HG02852 (cell line): ENCODE measurements around the gene PLCD1.
A peak's percentile ranks its signal among the peaks of the same experiment; 100 is the strongest.

Experiments used
- ATAC-seq: cut with Tn5 transposase; IDR thresholded peaks from one replicate; pipeline ENCODE4 v1.9.1; 2021; ENCODE audit warnings: mild to moderate bottlenecking, moderate library complexity; ENCODE audit not compliant: unreplicated experiment

Gene PLCD1

GRCh38 chr3:37968199-37968598, 61.2 kb downstream of the PLCD1 start:
- ATAC-seq, result no peak

DNA sequence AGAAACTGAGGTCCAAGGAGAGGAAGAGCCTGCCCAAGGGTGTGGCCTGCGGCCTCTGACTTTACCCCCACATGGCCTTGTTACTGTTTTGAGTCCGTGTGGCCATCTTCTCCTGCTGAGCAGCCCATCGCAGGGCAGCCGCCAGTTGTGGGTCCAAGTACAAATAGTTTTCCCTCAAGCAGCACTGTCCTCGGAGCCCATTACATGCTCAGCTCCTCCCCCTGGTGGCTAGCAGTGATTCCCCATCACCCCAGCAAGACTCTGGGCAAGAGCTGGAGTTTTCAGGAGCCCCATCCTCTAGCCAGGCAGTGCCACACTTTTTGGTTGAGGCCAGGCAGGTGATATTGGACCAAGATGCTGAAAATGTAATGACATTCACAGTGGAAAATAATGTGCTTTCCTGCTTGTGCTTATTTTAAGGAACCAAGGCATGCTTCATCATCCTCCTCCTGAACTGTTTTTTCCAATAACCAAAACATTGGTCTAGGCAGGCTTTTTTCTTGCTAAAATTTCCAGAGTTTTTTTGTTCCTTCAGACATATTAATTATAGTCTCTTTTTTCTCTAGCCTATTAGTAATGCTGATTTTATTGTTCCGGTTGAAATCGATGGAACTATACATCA, 62.1 kb downstream of the PLCD1 start:
- ATAC-seq, result peak; percentile 60

GRCh38 chr3:37964716-37965115, 64.7 kb downstream of the PLCD1 start:
- no peak for ATAC-seq

- ATAC-seq, result no peak
These were observed 65.3 kb downstream of the PLCD1 start for GRCh38 chr3:37964146-37964545.

DNA sequence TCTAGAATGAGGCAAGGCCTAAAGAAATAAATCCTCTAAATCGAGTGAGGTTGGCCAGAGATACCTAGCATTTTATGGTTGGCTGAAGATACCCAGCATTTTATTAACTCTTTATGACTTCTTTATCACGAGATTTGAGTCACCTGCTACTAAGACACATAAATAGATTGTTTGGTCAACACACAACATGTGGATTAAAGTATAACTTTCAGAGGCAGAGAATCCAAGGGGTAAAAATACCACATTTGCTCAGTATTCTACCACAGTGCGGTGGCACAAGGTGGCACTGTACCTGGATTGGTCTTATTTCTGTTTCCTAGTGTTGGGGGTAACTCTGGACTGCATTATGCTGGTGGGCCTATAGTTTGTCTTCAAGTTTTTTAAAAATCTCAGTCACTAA, 65.8 kb downstream of the PLCD1 start:
- no peak for ATAC-seq

GRCh38 chr3:37963016-37963415, 66.4 kb downstream of the PLCD1 start:
- no peak for ATAC-seq

DNA sequence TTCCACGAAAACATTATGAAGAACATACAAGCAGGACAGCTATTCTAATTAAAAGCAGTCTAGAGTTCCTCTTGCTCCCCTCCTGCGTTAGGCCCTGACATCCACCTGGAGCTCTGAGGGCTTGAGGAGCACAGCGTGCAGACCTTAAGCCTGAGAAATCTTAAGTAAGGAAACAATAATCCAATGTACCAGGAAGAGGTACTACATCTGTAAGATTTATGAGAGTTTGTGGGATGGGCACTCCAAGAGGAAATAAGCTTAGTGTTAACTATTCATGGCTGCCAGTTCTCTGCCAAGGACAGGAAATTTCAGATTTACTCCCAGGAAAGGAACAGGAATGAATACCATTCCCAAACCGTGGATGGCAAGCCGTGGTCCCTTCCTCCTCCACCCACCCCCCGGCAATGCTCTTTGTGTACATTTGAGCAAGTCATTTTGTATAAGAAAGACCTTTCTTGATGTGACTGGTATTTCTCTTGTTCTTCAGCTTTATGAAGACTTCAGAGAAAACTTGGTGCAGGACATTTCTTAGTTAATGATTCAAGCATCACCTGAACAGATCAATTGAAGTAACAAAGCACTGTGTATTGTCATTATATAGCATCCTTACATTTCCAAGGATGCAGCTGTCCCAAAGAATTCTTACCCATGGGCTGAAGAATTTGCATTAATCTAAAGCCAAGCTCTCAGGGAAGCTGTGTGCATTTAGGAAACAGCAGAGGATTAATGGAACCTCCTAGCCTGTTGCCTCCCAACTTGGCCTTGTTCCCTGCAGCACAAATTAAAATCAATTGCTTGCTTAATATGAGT, 67.6 kb downstream of the PLCD1 start:
- no peak for ATAC-seq

DNA sequence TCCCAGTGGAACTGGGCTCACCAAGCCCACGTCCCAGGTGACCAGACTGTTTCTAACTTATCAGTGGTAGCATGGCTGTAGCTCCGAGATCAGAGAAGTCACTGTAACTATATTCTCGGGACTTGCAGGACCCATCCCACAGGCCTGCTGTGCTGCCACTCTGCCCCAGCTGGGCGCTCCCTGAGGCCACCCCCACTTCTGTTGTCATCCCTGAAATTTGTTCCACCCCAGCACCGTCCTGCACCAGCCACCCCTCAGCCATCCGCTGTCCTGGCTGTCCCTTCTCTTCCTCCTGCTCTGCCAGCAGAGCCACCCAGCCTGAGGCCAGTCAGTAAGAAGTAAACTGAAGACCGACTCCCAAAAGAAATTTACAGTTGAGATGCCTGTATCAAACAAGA, 71.9 kb downstream of the PLCD1 start:
- ATAC-seq, result no peak
